Inferior parietal cortex (tissue), 1 donor: ENCODE results near the gene COPS4.
"Not testable (repeated sequence)": the region's sequence is repeated elsewhere in the genome, so short reads cannot be mapped to it uniquely, and the experiment has no call there.

Source experiments
- DNase-seq: peaks from one replicate; pipeline ENCODE4 v3.0.0-alpha.2; 2016; ENCODE audit errors: extremely low spot score

Gene COPS4

DNA sequence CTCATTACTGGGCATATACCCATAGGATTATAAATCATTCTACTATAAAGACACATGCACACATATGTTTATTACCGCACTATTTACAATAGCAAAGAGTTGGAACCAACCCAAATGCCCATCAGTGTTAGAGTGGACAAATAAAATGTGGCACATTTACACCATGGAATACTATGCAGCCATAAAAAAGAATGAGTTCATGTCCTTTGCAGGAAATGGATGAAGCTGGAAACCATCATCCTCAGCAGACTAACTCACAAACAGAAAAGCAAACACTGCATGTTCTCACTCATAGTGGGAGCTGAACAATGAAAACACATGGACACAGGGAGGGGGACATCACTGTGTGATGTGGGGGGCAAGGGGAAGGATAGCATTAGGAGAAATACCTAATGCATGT lies 11.4 kb upstream of the COPS4 start:
- not testable (repeated sequence) for DNase-seq

DNA sequence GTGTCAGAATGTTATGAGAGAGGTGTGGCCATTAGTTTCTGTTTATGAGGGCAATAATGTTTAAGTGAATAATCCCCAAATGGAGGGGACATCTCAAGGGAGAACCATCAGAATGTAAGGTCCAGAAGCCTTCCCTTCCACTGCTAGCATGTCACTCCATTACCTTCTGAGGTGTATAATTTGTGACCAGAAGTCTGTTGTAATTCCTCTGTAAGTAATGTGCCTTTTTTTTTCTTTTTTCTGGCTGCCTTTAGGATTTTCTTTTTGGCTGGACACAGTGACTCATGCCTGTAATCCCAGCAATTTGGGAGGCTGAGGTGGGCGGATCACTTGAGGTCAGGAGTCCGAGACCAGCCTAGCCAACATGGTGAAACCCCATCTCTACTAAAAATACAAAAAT lies 10.8 kb upstream of the COPS4 start:
- DNase-seq = no peak

DNA sequence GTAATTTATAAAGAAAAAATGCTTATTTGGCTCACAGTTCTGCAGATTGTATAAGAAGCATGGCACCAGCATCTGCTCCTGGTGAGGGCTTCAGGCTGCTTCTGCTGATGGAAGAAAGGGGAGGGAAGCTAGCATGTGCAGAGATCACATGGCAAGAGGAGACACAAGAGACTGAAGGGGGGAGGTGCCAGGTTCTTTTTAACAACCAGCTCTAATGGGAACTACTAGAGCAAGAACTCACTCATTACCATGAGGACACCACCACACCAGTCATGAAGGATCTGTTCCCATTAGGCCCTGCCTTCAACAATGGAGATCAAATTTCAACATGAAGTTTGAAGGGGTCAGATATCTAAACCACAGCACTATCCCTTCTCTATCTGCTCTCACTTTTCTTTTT lies 9.4 kb upstream of the COPS4 start:
- no peak for DNase-seq

DNA sequence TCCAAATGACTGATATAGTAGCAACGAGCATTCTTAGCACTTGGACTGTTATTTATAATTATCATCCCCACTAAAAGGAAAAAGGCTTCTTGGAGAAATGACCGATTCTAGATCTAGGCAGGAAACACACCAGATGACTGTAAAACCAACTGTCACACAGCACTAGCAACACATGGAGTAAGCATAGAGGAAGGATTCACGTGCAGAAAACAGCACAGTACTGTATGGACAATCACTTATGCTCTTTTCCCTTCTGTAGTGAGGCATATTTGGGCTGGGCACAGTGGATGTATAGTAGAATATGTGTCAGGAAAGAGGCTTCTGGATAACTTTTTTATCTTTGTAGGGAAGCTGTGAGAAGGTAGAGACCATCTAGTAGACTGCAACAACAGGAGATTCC lies 6.0 kb upstream of the COPS4 start:
- DNase-seq = no peak

DNA sequence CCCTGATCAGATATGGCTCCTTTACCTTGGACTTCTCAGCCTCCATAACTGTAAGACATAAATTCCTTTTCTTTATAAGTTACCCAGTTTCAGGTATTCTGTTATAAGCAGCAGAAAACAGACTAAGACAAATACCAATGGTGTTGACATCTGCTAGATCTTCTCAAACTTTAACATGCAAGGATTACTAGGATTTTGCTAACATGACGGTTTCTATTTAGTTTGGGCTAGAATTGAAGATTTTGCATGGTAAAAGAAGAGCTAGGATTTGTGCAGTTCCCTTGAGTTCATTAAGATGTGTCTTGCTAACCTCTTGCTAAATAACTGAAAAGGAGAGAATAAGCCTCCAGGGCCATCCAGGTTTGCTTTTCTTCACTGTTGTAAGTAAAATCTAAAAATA lies 5.3 kb upstream of the COPS4 start:
- DNase-seq = no peak

DNA sequence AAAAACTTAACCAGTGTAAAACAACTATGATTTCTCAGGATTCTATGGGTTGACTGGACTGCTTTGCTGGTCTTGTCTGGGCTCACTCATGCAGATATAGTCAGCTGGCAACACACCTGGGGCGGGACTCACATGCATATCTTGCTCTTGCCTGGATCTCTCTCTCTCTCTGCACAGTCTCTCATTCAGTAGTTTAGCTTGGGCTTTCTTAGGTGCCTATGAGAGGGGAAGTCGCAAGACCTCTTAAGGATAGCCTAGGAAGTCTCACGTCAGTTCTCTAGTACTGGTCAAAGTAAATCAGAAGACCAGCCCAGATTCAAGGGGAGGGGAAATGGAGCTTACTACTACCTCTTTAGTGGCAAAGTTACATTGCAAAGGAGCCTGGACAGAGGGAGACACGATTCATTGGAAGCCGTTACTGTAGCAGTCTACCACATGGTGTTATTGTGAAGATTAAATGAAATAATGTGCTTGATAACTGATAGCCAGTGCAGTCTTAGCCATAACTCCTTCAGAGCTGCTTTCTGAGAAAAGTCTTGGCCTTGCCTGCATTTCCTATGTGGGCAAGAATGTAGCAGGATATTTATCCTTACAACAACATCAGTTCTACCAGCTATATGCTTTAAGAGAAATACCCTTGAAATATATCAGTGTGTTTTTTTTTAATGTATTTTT lies 2.1 kb downstream of the COPS4 start:
- DNase-seq = no peak

DNA sequence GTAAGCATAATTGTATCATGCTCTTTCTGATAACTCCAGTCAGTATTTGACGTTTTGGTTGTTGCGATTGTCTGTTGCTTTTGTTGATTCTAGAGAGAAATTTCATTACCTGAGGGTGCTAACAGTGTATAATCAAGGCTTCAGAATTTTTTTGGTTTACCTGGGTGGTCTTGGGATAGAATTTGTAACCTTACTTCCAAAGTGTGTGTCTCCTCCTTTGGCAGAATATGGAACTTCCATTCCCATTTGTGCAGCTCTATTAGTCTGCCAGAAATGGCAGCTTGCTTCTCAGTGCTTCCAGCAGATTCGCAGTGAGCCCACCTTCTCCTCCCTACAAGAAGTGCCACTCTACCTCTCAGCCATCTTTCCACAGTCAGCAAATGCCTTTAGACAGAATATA lies 5.3 kb downstream of the COPS4 start:
- no peak for DNase-seq

DNA sequence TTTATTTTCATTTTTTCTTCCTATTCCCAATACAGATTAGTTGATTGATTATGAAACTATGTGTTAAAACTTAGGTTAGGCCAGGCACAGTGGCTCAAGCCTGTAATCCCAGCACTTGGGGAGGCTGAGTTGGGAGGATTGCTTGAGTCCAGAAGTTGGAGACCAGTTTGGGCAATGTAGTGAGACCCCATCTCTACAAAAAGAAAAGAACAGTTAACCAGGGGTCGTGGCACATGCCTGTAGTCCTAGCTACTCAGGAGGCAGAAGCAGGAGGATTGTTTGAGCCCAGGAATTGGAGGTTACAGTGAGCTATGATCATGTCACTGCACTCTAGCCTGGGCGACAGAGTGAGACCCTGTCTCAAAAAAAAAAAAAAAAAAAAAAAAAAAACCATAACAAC lies 8.2 kb downstream of the COPS4 start:
- DNase-seq = not testable (repeated sequence)

DNA sequence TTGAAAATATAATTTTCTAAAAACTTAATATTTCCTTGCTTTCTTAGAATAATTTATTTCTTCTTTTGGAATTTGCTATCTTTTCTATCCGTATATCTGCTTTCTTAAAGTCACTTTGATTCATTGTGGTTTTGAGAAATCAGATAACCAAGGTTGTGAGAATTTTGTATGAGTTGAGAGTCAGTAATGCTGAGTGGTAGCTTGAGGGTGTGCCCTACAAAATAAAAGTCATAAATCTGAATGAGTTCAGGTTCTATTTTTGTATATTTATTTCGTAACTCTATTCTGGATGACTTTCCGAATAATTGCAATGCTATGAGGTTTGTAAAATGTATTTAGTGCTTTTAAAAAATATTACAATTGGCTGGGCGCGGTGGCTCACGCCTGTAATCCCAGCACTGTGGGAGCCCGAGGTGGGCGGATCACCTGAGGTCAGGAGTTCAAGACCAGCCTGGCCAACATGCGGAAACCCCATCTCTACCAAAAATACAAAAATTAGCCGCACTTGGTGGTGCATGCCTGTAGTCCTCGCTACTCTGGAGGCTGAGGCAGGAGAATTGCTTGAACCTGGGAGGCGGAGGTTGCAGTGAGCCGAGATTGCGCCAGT lies 8.9 kb downstream of the COPS4 start:
- DNase-seq = no peak

DNA sequence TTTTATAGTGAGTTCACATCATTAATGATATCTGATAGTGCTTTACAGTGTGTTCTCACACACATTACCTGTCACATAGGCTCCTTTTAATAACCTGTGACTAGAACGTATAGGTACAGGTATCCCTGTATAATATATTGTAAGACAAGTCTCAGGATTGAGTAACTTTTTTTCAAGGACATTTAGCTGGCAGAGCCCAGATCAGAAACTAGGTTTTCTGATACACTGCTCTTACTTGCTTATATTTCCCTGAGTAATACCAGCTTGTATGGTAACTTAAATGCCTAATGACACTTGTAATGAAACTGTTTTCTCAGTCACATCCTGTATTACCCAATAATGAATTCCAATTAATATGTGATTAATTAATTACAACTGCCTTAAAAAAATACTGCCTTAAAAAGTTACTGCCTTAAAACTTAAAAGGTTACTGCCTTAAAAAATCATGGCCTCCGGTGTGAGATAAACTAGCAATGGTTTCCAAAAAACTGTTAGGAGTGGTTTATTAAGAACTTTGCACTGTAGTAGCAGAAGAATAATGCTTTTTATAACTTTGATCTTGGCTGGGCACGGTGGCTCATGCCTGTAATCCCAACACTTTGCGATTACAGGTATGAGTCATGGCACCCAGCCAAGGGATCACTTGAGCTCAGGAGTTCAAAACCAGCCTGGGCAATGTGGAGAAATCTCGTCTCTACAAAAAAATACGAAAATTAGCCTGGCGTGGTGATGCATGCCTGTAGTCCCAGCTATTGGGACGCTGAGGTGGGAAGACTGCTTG lies 11.9 kb downstream of the COPS4 start:
- no peak for DNase-seq

DNA sequence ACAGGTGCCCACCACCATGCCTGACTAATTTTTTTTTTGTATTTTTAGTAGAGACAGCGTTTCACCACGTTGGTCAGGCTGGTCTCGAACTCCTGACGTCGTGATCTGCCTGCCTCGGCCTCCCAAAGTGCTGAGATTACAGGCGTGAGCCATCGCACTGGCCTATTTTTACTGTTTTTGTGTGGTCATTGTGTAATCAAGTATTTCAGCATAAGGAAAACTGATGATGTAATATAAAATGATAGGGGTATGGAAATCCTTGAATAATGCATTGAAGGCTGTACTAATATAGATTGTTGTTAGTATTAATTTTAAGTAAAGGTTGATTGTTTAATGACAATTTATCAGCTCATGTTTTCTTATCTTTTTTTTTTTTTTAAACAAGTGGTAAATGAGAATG lies 13.8 kb downstream of the COPS4 start:
- DNase-seq = not testable (repeated sequence)

DNA sequence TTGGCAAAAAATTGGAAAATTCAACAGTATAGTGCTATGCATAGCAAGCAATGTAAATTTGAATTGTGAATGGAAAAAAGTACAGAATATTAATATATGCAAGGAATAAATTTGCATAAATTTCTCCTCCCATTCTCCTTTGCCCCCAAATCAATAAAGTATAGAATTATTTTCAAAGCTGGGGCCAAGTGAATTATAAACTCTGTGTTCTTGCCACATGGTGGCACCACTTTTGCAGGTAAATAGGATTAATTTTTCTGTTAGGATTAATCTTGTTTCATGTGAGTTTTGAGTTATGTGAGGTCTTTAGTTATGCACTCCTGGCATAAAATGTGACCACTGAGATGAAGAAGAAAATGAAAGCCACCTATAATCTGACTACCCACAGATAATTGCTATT lies 19.9 kb downstream of the COPS4 start:
- DNase-seq = no peak

DNA sequence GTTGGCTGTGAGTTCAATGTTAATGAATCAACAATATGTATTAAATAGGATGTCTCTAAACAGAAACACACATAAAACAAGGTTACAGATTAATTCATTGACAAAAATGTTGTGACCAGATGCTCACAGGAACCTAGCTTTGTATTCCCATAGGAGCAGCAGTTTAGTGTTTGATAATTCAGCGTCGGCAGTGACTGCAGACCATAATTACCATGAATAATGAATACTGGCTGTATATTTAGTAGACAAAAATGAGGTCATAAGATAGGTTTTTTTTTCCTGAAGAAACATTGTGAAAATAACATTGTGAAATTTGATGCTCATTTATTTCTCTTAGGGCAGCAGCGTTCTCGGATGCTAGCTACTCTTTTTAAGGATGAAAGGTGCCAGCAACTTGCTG lies 27.8 kb downstream of the COPS4 start:
- DNase-seq = no peak

DNA sequence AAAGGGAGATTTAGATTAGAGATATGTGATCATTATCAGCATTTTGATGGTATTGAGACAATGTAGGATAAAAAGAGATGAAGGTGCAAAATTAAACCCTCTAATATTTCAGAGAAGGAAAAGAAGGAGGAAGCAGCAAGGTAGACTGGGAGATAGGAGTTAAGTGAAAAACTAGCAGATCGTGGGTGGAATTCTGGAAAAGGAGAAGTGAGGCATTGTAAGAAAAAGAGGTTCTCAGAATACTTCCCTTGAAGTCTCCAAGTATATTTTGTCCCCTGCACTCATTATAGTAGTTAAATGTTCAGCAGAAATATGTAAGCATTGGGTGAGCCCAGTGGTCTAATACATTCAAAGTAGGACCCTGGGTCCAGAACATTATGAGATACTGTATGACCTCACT lies 30.3 kb downstream of the COPS4 start:
- no peak for DNase-seq

DNA sequence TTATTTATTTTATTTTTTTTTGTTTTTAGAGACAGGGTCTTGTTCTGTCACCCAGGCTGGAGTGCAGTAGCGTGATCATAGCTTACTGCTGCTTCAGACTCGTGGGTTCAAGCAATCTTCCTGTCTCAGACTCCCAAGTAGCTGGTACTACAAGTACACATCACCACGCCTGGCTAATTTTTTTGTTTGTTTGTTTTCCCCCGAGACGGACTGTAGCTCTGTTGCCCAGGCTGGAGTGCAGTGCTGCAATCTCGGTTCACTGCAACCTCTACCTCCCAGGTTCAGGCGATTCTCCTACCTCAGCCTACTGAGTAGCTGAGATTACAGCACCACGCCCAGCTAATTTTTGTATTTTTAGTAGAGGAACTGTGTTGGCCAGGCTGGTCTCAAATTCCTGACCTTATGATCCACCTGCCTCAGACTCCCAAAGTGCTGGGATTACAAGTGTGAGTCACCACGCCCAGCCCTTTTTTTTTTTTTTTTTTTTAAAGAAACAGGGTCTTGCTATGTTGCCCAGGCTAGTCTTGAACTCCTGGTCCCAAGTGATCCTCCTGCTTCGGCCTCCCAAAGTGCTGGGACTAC lies 32.2 kb downstream of the COPS4 start:
- no peak for DNase-seq

DNA sequence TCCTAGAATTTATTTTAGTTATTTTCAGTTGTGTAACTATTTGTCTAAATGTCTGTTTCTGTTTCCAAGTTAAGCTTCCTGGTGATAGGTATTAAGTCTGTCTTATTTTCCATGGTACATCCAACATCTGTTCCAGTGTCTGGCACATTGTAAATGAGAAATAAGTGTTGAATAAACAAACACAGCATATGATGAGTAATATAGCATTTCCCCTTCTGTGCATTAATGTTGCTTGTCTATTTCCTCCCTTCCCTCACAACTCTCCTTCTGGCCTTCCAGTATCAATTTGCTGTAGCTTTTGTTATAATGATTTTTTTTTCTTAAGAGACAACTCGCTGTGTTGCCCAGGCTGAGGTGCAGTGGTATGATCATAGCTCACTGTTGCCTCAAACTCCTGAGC lies 36.1 kb downstream of the COPS4 start:
- DNase-seq = no peak

DNA sequence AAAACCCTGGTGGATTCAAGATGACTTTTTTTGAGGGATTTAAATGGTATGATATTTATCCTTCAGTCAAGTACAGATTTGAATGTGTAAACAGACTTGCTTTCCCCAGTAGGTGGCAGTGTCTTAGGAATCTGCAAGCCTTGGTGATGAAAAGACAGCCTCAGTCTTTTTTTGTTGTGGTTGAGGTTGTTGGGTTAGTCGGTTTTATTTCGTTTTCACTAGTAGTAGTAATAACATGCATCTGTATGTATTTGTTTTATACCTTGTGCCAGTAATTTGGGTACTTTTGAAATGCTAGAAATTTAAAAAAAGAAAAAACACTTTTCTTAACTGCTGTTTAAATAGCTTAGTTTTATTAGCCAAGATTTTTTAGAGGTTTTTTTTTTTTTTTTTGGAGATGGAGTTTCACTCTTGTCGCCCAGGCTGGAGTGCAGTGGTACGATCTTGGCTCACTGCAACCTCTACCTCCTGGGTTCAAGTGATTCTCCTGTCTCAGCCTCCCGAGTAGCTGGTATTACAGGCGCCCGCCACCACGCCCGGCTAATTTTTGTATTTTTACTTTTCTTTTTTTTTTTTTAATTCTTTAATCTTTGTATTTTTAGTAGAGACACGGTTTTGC lies 39.2 kb downstream of the COPS4 start:
- peak; percentile 78 for DNase-seq

DNA sequence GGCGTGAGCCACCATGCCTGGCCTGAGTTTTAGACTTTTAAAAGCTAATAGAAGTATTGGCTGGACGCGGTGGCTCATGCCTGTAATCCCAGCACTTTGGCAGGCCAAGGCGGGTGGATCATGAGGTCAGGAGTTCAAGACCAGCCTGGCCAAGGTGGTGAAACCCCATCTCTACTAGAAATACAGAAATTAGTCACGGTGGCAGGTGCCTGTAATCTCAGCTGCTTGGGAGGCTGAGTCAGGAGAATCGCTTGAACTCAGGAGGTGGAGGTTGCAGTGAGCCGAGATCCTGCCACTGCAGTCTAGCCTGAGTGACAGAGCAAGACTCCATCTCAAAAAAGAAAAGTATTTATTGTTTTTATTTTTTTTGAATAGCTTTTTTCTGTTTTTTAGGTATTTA lies 39.8 kb downstream of the COPS4 start:
- DNase-seq = not testable (repeated sequence)

DNA sequence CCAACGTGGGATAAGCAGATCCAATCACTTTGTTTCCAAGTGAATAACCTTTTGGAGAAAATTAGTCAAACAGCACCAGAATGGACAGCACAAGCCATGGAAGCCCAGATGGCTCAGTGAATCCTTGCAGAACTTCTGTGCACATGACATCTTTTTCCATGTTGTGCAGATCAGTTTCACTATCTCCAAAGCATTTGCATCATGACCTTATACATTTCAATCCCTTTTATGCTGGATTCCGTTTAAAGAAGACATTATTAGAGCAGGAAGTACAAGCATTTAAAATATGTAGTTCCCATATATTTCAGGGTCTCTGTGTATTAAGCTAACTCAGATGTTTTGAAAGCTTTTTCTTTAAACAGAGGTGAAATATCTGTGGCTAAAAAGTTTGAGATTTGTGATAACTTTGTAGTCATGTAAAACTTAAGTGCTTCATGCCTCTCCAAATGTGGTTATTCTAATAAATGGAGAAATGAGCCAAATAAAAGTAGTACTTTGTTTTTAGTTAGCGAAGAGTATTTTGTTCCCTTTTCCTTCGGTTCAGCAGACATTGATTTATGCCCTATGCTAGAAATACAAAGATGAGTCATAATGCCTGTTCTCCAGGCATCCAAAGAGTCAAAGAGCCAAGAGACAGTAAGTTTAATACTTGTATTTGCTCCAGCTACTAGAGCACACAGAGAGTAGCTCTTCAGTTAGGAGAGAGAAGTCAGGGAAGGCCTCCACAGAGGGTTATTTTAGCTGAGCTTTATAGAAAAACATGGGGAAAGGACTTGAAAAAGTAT lies 40.5 kb downstream of the COPS4 start:
- DNase-seq = no peak

DNA sequence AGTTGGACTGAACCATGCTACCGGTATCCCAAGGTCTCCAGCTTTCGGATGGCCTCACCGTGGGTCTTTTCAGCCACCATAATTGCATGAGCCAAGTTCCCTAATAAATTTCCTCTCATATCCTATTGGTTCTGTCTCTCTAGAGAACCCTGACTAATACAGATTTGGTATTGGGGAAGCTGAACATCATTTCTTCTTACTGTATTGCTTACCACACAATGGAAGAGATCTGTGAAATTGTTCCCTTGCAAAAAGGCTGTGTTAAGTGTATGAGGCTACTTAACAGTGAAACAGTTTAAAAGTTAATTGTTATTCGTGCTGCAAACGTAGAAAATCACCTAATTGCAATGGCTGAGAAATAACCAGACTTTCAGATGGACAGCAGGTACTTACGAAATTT lies 45.6 kb downstream of the COPS4 start:
- no peak for DNase-seq

DNA sequence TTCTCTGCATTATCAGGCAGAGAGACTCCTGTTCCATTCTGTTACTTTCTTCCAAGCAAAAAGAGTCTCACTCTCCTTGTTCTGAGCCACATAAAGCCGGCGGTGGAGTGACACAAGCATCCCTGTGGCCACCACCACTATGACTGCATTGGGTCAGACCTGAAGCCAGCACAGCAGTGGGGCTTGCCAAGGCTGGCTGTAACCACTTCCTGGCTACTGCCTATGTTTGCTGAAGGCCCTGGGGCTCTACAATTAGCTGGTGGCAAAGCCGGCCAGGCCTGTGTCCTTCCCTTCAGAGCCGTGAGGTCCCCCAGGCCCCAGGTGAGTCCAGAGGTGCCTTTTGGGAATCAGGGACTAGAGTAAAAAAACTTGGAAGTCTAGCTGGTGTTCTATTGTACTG lies 47.8 kb downstream of the COPS4 start:
- DNase-seq = no peak
